Activated T-helper 1 cell treated with anti-CD3 and anti-CD28 coated beads, Interleukin-12 subunit alpha, Interleukin-12 subunit beta, Interleukin-2, Interleukin-4 antibody, amounts not matched to agents 30 ng/mL and 10 ng/mL and 1 ng/mL, durations not matched to agents 14 hours and 24 hours and 36 hours (primary cell): Measurements from ENCODE around the gene EIF3B. TPM values are rescaled to one million over a fixed set of nuclear protein-coding genes. Genes with fewer than 3 reads are reported as not detected.
"Not testable (repeated sequence)": the region's sequence is repeated elsewhere in the genome, so short reads cannot be mapped to it uniquely, and the experiment has no call there.

Source experiments
- DNase-seq: peaks from one replicate; pipeline ENCODE4 v3.0.0; 2021; ENCODE audit warnings: low spot score
- H3K27ac Mint-ChIP-seq: one replicate; pipeline ENCODE4 v1.8.0; 2021; ENCODE audit warnings: mild to moderate bottlenecking, mixed read lengths
- H3K27me3 Mint-ChIP-seq: one replicate; pipeline ENCODE4 v1.8.0; 2022; ENCODE audit warnings: mild to moderate bottlenecking, moderate library complexity, mixed read lengths; ENCODE audit not compliant: insufficient read depth
- H3K36me3 Mint-ChIP-seq: one replicate; pipeline ENCODE4 v1.8.0; 2021; ENCODE audit warnings: low read depth, mixed read lengths
- H3K4me1 Mint-ChIP-seq: one replicate; pipeline ENCODE4 v1.8.0; 2021; ENCODE audit warnings: low read depth, mixed read lengths
- H3K4me3 Mint-ChIP-seq: one replicate; pipeline ENCODE4 v1.8.0; 2021; ENCODE audit warnings: mild to moderate bottlenecking, moderate library complexity, mixed read lengths
- H3K9me3 Mint-ChIP-seq: one replicate; pipeline ENCODE4 v1.8.0; 2021; ENCODE audit warnings: mixed read lengths
- intact Hi-C: fragments of 100-400 bp; cut with micrococcal nuclease; formaldehyde crosslinking; loops from one replicate; pipeline ENCODE4 v1.15.1; 2024
- total RNA-seq: library from RNA; stranded (reverse); gene quantifications from 2 replicates; pipeline ENCODE4 v1.2.3, GENCODE V29; 2022

Gene EIF3B
- total RNA-seq, 1 donor from 2014 or later = 270 TPM

- Mint-ChIP-seq H3K27ac (no peak overlapping the region), H3K4me1 (peaks cover 5% of the 10 kb centered on the region), H3K9me3 (no peaks in the 10 kb centered on the region), H3K36me3 (peaks cover 56% of the 10 kb centered on the region), H3K27me3 (no peaks in the 10 kb centered on the region), H3K4me3 (no peak overlapping the region)
- intact Hi-C loops = no loop called here
- no peak for DNase-seq
These were observed 19.0 kb downstream of the EIF3B start for GRCh38 chr7:2373646-2374045.

- no peaks in the 10 kb centered on the region for H3K9me3 Mint-ChIP-seq
- peaks cover 5% of the 10 kb centered on the region for H3K4me1 Mint-ChIP-seq
- intact Hi-C loops = no loop called here
- no peak for DNase-seq
- no peaks in the 10 kb centered on the region for H3K27me3 Mint-ChIP-seq
- H3K27ac Mint-ChIP-seq = no peak overlapping the region
- no peak overlapping the region for H3K4me3 Mint-ChIP-seq
- peaks cover 56% of the 10 kb centered on the region for H3K36me3 Mint-ChIP-seq
These were observed 19.8 kb downstream of the EIF3B start for GRCh38 chr7:2374401-2374800.

GRCh38 chr7:2374830-2375728 is 20.5 kb downstream of the EIF3B start:
- intact Hi-C loops = no loop called here
- Mint-ChIP-seq H3K36me3 (peaks cover 57% of the 10 kb centered on the region), H3K4me3 (no peak overlapping the region), H3K9me3 (no peaks in the 10 kb centered on the region), H3K4me1 (peaks cover 5% of the 10 kb centered on the region), H3K27ac (no peak overlapping the region), H3K27me3 (no peaks in the 10 kb centered on the region)
- DNase-seq = no peak

- Mint-ChIP-seq H3K27ac (no peak overlapping the region), H3K9me3 (no peaks in the 10 kb centered on the region), H3K4me3 (no peak overlapping the region), H3K36me3 (peaks cover 61% of the 10 kb centered on the region), H3K4me1 (peaks cover 5% of the 10 kb centered on the region), H3K27me3 (no peaks in the 10 kb centered on the region)
- intact Hi-C loops = no loop called here
- no peak for DNase-seq
These were observed 21.9 kb downstream of the EIF3B start for GRCh38 chr7:2376351-2377154.

GRCh38 chr7:2377492-2377891 is 22.9 kb downstream of the EIF3B start:
- H3K36me3 Mint-ChIP-seq = peaks cover 55% of the 10 kb centered on the region
- intact Hi-C loops, H3K27ac Mint-ChIP-seq, H3K9me3 Mint-ChIP-seq, H3K4me3 Mint-ChIP-seq, H3K27me3 Mint-ChIP-seq, DNase-seq, H3K4me1 Mint-ChIP-seq: not testable (repeated sequence)

GRCh38 chr7:2378125-2378524 is 23.5 kb downstream of the EIF3B start:
- H3K36me3 Mint-ChIP-seq = peaks cover 53% of the 10 kb centered on the region
- H3K4me3 Mint-ChIP-seq = not testable (repeated sequence)

GRCh38 chr7:2379161-2379560 is 24.5 kb downstream of the EIF3B start:
- intact Hi-C loops = no loop called here
- Mint-ChIP-seq H3K27ac (peak overlapping the region; percentile 5), H3K9me3 (no peaks in the 10 kb centered on the region), H3K4me1 (peaks cover 5% of the 10 kb centered on the region), H3K27me3 (no peaks in the 10 kb centered on the region), H3K36me3 (peaks cover 49% of the 10 kb centered on the region), H3K4me3 (no peak overlapping the region)
- DNase-seq = no peak

More at GRCh38 chr7:2378125-2378524, 23.5 kb downstream of the EIF3B start:
- H3K27me3 Mint-ChIP-seq, intact Hi-C loops, DNase-seq, H3K4me1 Mint-ChIP-seq, H3K9me3 Mint-ChIP-seq, H3K27ac Mint-ChIP-seq: not testable (repeated sequence)

GRCh38 chr7:2379821-2380450 is 25.3 kb downstream of the EIF3B start:
- Mint-ChIP-seq H3K27me3 (no peaks in the 10 kb centered on the region), H3K36me3 (peaks cover 49% of the 10 kb centered on the region), H3K4me3 (no peak overlapping the region), H3K27ac (no peak overlapping the region), H3K9me3 (no peaks in the 10 kb centered on the region), H3K4me1 (peaks cover 5% of the 10 kb centered on the region)
- DNase-seq = no peak
- intact Hi-C loops = no loop called here

GRCh38 chr7:2380461-2380860 is 25.8 kb downstream of the EIF3B start:
- peaks cover 44% of the 10 kb centered on the region for H3K36me3 Mint-ChIP-seq
- intact Hi-C loops = no loop called here
- H3K27ac Mint-ChIP-seq = no peak overlapping the region

GRCh38 chr7:2381227-2381626 is 26.6 kb downstream of the EIF3B start:
- intact Hi-C loops = no loop called here
- H3K4me1 Mint-ChIP-seq = peaks cover 5% of the 10 kb centered on the region
- no peak overlapping the region for H3K27ac Mint-ChIP-seq
- no peak overlapping the region for H3K4me3 Mint-ChIP-seq
- no peak for DNase-seq
- H3K9me3 Mint-ChIP-seq = no peaks in the 10 kb centered on the region
- no peaks in the 10 kb centered on the region for H3K27me3 Mint-ChIP-seq
- peaks cover 38% of the 10 kb centered on the region for H3K36me3 Mint-ChIP-seq

More at GRCh38 chr7:2380461-2380860, 25.8 kb downstream of the EIF3B start:
- peaks cover 5% of the 10 kb centered on the region for H3K4me1 Mint-ChIP-seq
- no peak for DNase-seq
- H3K4me3 Mint-ChIP-seq = no peak overlapping the region
- no peaks in the 10 kb centered on the region for H3K27me3 Mint-ChIP-seq
- no peaks in the 10 kb centered on the region for H3K9me3 Mint-ChIP-seq

GRCh38 chr7:2381881-2382509 is 27.4 kb downstream of the EIF3B start:
- Mint-ChIP-seq H3K4me1 (peaks cover 2% of the 10 kb centered on the region), H3K27me3 (no peaks in the 10 kb centered on the region), H3K36me3 (peaks cover 32% of the 10 kb centered on the region), H3K27ac (no peak overlapping the region), H3K4me3 (no peak overlapping the region), H3K9me3 (no peaks in the 10 kb centered on the region)
- intact Hi-C loops = no loop called here
- DNase-seq = no peak

- Mint-ChIP-seq H3K36me3 (peaks cover 22% of the 10 kb centered on the region), H3K4me3 (no peak overlapping the region), H3K9me3 (no peaks in the 10 kb centered on the region), H3K27me3 (no peaks in the 10 kb centered on the region), H3K4me1 (no peaks in the 10 kb centered on the region), H3K27ac (no peak overlapping the region)
- intact Hi-C loops = no loop called here
- DNase-seq = no peak
These were observed 29.1 kb downstream of the EIF3B start for GRCh38 chr7:2383543-2384274.
